Measurements from ENCODE around the gene PEAK1.
"Not testable (repeated sequence)": the region's sequence is repeated elsewhere in the genome, so short reads cannot be mapped to it uniquely, and the experiment has no call there.

PEAK1 gene

DNA sequence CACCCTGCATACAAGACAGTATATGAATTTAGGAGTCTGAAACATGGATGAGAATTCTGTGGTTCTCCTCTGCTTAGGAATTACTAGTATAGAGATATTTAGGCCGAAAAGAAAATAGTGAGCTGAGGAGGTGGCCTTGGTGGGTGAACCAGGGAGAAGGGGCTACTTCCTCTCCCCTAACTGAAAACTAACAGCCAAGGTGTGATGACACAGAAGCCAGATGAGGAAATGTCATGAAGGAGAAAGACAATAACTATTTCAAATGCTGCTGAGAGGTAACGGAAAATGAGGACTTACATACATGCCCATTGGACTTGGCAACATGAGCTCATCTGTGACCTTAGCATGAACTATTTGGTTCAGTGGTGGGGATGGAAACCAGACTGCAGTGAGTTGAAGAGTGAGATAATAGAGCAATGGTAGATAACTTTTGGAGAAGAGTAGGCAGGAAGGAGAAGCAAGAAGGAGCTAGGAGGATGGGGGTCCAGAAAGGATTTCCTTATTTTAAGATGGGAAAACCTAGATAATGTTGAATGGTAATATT is 234.6 kb downstream of the PEAK1 start:
- DNase-seq (ENCODE audit: low read depth): no peak
- no peak overlapping the region for H3K4me3 ChIP-seq (ENCODE audit: control insufficient read depth, low read depth, low read length)
- TF ChIP-seq, protein P1, sequence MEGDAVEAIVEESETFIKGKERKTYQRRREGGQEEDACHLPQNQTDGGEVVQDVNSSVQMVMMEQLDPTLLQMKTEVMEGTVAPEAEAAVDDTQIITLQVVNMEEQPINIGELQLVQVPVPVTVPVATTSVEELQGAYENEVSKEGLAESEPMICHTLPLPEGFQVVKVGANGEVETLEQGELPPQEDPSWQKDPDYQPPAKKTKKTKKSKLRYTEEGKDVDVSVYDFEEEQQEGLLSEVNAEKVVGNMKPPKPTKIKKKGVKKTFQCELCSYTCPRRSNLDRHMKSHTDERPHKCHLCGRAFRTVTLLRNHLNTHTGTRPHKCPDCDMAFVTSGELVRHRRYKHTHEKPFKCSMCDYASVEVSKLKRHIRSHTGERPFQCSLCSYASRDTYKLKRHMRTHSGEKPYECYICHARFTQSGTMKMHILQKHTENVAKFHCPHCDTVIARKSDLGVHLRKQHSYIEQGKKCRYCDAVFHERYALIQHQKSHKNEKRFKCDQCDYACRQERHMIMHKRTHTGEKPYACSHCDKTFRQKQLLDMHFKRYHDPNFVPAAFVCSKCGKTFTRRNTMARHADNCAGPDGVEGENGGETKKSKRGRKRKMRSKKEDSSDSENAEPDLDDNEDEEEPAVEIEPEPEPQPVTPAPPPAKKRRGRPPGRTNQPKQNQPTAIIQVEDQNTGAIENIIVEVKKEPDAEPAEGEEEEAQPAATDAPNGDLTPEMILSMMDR (IDR thresholded peaks at IDR 0.05; ENCODE audit: control insufficient read depth, insufficient read depth, low read depth, low read length, missing control alignments): no peak

DNA sequence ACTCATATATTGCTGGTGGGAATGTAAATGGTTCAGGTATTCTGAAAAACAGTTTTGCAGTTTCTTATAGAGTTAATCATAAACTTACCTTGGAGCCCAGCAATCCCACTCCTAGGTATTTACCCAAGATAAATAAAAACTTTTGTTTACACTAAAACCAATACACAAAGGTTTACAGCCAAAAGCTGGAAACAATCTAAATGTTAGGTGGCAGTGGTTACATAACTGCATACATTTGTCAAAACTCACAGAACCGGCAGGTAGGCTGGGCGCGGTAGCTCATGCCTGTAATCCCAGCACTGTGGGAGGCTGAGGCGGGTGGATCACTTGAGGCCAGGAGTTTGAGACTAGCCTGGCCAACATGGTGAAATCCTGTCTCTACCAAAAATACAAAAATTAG is 235.6 kb downstream of the PEAK1 start:
- not testable (repeated sequence) for DNase-seq (ENCODE audit: low read depth); H3K4me3 ChIP-seq (ENCODE audit: control insufficient read depth, low read depth, low read length)

DNA sequence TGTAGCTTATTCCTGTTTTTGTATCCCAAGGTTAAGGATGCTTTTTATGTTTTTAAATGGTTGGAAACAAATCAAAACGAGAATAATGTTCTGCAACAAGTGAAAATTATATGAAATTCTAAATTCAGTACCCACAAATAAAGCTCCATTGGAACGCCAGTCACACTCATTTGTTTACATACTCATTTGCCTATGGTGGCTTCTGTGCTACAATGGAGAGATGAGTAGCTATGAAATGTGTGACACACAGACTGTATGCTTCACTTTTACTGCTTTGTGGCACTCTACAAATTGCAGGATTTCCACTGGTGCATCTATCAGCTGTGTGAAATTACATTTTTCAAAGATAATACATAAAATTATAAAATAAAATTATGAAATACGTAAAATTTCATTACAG is 236.8 kb downstream of the PEAK1 start:
- TF ChIP-seq, protein P1 (IDR thresholded peaks at IDR 0.05; ENCODE audit: control insufficient read depth, insufficient read depth, low read depth, low read length, missing control alignments): no peak
- no peak overlapping the region for H3K4me3 ChIP-seq (ENCODE audit: control insufficient read depth, low read depth, low read length)
- DNase-seq (ENCODE audit: low read depth): no peak

DNA sequence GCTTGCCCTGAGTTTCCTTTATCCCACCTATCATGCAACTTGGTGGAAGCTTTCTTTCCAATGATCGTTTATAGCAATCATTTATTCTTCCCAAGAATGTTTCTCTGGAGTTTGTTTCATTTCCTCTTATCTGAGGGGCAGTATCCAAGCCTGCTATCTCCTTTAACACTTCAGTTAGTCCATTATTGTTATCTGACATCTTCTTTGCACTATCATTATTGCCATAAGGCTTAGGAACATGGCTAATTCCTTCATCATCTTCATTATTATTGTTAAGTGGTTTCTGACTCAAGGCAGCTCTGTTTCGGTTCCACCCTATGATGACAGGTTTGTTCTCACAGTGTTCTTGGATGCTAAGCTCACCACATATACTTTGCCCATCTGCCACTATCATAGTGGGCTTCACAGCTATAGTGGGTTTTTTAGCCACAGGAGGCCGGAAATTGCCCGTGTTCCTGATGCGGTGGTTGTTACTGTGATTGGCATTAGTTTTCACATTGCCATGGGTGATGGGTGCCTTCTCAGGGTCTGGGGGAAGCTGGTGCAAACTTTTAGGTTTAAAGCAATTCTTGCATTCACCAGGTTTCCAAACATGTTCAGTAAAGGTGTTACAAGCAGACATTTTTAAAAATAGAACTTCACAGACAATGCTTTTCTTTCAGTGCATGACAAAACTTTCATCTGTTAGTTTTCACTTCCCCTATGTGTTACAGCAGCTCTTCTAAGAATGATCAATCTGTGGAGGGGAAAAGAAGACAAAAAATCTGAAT is 238.4 kb downstream of the PEAK1 start:
- TF ChIP-seq, protein P1 (IDR thresholded peaks at IDR 0.05; ENCODE audit: control insufficient read depth, insufficient read depth, low read depth, low read length, missing control alignments): no peak
- DNase-seq (ENCODE audit: low read depth): no peak
- H3K4me3 ChIP-seq (ENCODE audit: control insufficient read depth, low read depth, low read length): no peak overlapping the region

DNA sequence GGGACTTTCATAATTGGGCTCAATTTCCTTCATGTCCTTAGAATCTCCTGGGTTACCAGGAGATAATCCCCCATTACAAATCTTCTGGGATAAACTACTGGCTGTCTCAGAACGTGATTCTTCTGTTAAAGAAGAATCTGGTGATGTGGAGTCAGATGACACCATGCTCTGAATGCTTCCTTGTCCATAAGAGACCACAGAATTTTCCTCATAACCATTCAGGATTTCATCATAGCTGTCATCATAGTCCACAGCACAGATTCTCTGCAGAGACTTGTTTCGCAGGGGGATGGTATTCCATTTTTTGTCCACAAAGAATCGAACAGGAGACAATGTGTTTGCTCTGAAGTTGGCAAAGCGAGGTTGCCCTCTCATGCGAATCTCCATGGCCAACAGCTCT is 239.1 kb downstream of the PEAK1 start:
- peak; percentile 20 for DNase-seq (ENCODE audit: low read depth)
- TF ChIP-seq, protein P1 (IDR thresholded peaks at IDR 0.05; ENCODE audit: control insufficient read depth, insufficient read depth, low read depth, low read length, missing control alignments): no peak
- H3K4me3 ChIP-seq (ENCODE audit: control insufficient read depth, low read depth, low read length): no peak overlapping the region

DNA sequence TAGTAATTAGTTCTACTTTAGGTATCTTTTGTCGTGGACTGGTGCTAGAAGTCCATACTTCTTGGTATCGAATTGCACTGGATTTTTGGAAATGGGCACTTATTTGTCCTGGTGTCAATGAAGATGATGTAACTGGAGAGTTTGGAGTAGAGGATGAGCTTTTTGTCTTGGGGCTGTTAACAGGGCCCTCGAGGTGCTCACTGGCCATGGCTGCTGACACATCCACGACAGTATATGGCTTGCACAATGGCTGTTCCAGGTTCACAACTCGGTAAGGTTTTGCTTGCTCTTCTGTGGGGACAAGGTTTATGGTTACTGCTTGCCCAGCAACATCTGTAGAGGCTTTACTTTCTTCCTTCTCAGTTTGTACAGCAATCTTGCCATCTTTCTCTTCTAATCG is 239.6 kb downstream of the PEAK1 start:
- TF ChIP-seq, protein P1 (IDR thresholded peaks at IDR 0.05; ENCODE audit: control insufficient read depth, insufficient read depth, low read depth, low read length, missing control alignments): no peak
- no peak for DNase-seq (ENCODE audit: low read depth)
- no peak overlapping the region for H3K4me3 ChIP-seq (ENCODE audit: control insufficient read depth, low read depth, low read length)

DNA sequence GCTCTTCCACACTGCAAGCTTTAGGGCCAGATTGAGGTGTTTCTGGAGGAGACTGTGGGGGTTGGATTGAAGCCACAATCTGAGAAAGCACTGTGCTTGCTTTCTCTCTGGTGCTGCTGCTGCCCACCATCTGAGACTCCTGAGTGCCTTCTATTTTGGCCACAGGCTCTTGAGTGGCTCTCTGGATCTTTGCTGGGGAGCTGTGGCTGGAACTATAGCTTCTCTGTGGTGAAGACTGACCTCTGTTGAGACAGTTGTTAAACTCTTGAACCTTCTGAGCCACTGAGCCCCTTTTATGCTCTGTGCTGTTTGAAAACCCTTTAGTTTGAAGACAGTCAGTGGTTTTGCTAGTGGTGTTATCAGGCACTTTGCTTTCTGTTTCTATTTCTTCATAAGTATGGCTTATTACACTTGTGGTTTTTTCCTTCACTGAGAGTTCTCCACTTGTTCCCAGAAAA is 240.3 kb downstream of the PEAK1 start:
- H3K4me3 ChIP-seq (ENCODE audit: control insufficient read depth, low read depth, low read length): no peak overlapping the region
- DNase-seq (ENCODE audit: low read depth): no peak
- TF ChIP-seq, protein P1 (IDR thresholded peaks at IDR 0.05; ENCODE audit: control insufficient read depth, insufficient read depth, low read depth, low read length, missing control alignments): no peak

All from AG09309 (cell line).